Liver (tissue), 9 donors: ENCODE data around the gene GAN. TPM values are rescaled to one million over a fixed set of nuclear protein-coding genes. Genes with fewer than 3 reads are reported as not detected.

ENCODE experiments used
- DNase-seq: peaks from one replicate; pipeline ENCODE4 v3.0.0-alpha.2; 2017; ENCODE audit warnings: low spot score
- H3K27ac ChIP-seq, 2 donors: one replicate each; pipeline ENCODE4 v1.7.0; 2013; ENCODE audit warnings: inconsistent platforms in 2 of 2, low read length in 2 of 2, control low read depth in 1 of 2, low read depth in 1 of 2, mild to moderate bottlenecking in 1 of 2
- H3K27me3 ChIP-seq, 4 donors: one replicate each; pipeline versions ENCODE4 v1.6.1 to v1.7.0; 2013; ENCODE audit warnings: low read length in 3 of 4, inconsistent platforms in 1 of 4, mild to moderate bottlenecking in 1 of 4, moderate library complexity in 1 of 4; ENCODE audit not compliant: control insufficient read depth in 4 of 4, insufficient read depth in 4 of 4
- H3K36me3 ChIP-seq, 4 donors: one replicate each; pipeline versions ENCODE4 v1.6.1 to v1.7.0; 2013; ENCODE audit warnings: low read length in 3 of 4, mild to moderate bottlenecking in 3 of 4, low read depth in 1 of 4, moderate library complexity in 1 of 4; ENCODE audit not compliant: control insufficient read depth in 4 of 4, insufficient read depth in 3 of 4
- H3K4me1 ChIP-seq, 4 donors: one replicate each; pipeline versions ENCODE4 v1.6.1 to v1.7.0; 2013; ENCODE audit warnings: low read length in 3 of 4, mild to moderate bottlenecking in 3 of 4, moderate library complexity in 1 of 4; ENCODE audit not compliant: control insufficient read depth in 4 of 4, insufficient read depth in 4 of 4
- H3K4me3 ChIP-seq, 3 donors: one replicate each; pipeline versions ENCODE4 v1.6.1 to v1.7.0; 2013; ENCODE audit warnings: low read length in 3 of 3, control low read depth in 1 of 3, low read depth in 1 of 3, mild to moderate bottlenecking in 1 of 3
- H3K9ac ChIP-seq, 2 donors: one replicate each; pipeline ENCODE4 v1.7.0; 2013; ENCODE audit warnings: low read length in 2 of 2, mild to moderate bottlenecking in 2 of 2, moderate library complexity in 2 of 2, control low read depth in 1 of 2, low read depth in 1 of 2
- H3K9me3 ChIP-seq, 4 donors: one replicate each; pipeline versions ENCODE4 v1.6.1 to v1.7.0; 2013; ENCODE audit warnings: low read length in 3 of 4; ENCODE audit not compliant: control insufficient read depth in 4 of 4
- ATF3 ChIP-seq: IDR thresholded peaks from 2 replicates; pipeline ENCODE4 v1.6.1; 2016; ENCODE audit warnings: antibody characterized with exemption
- CTCF ChIP-seq: fragments of 150-350 bp; IDR thresholded peaks from 2 replicates; pipeline ENCODE4 v1.5.1; 2017; ENCODE audit warnings: improper control_type of control experiment, low read depth, low read length; ENCODE audit not compliant: missing input control
- EGR1 ChIP-seq, 2 donors: IDR thresholded peaks; 2 replicates each; pipeline ENCODE4 v1.6.1; 2016 to 2018; ENCODE audit warnings: antibody characterized with exemption in 2 of 2, low read depth in 2 of 2
- FOXA1 ChIP-seq: IDR thresholded peaks from 2 replicates; pipeline ENCODE4 v1.6.1; 2016; ENCODE audit warnings: antibody characterized with exemption
- FOXA2 ChIP-seq: IDR thresholded peaks from 2 replicates; pipeline ENCODE4 v1.6.1; 2016; ENCODE audit warnings: antibody characterized with exemption
- HNF4A ChIP-seq, 2 donors: conservative IDR thresholded peaks; 2 replicates each; pipeline ENCODE4 v1.6.1; 2016; ENCODE audit warnings: antibody characterized with exemption in 2 of 2, mild to moderate bottlenecking in 2 of 2
- HNF4G ChIP-seq: IDR thresholded peaks from 2 replicates; pipeline ENCODE4 v1.6.1; 2016; ENCODE audit warnings: antibody characterized with exemption
- JUND ChIP-seq, 2 donors: IDR thresholded peaks; 2 replicates each; pipeline ENCODE4 v1.6.1; 2016; ENCODE audit warnings: antibody characterized with exemption in 2 of 2
- MAX ChIP-seq: IDR thresholded peaks from 2 replicates; pipeline ENCODE4 v1.6.1; 2016; ENCODE audit warnings: antibody characterized with exemption
- NR2F2 ChIP-seq: IDR thresholded peaks from 2 replicates; pipeline ENCODE4 v1.6.1; 2016; ENCODE audit warnings: antibody characterized with exemption
- REST ChIP-seq: IDR thresholded peaks from 2 replicates; pipeline ENCODE4 v1.6.1; 2016; ENCODE audit warnings: antibody characterized with exemption, mild to moderate bottlenecking
- RXRA ChIP-seq, 2 donors: IDR thresholded peaks; 2 replicates each; pipeline ENCODE4 v1.6.1; 2017 to 2018; ENCODE audit warnings: antibody characterized with exemption in 2 of 2, mild to moderate bottlenecking in 1 of 2
- SP1 ChIP-seq: IDR thresholded peaks from 2 replicates; pipeline ENCODE4 v1.6.1; 2018; ENCODE audit warnings: antibody characterized with exemption, mild to moderate bottlenecking
- YY1 ChIP-seq: IDR thresholded peaks from 2 replicates; pipeline ENCODE4 v1.6.1; 2016; ENCODE audit warnings: antibody characterized with exemption, mild to moderate bottlenecking
- ZBTB33 ChIP-seq: IDR thresholded peaks from 2 replicates; pipeline ENCODE4 v1.6.1; 2016; ENCODE audit warnings: antibody characterized with exemption
- WGBS: extraction: QIAGEN DNeasy Blood & Tissue Kit; methylation state at CpG from one replicate; pipeline ENCODE4 v1.1.7; 2013; 5-methylcytosine and 5-hydroxymethylcytosine counted together
- polyA plus RNA-seq, 2 donors: library from polyadenylated mRNA; stranded (reverse) in 1 of 2; unstranded in 1 of 2; fragments of 200-250 nt in 1 of 2; fragments of >200 nt in 1 of 2; fragmentation: Nextera tagmentation in 1 of 2; extraction: Ambion mirVana in 1 of 2; gene quantifications; one replicate each; pipeline versions ENCODE4 v1.2.1 to v1.2.3, GENCODE V29; 2013 to 2015
- total RNA-seq, 2 donors: library from RNA; depleted of rRNA; stranded (reverse); fragments of >200 nt; gene quantifications; one replicate each; pipeline ENCODE4 v1.2.3, GENCODE V29; 2014
- donor health status: healthy.
- donor health status: healthy.
- donor health status: healthy.
- donor health status: healthy.
- donor health status: healthy.

Gene GAN
- total and polyA plus RNA-seq, 4 donors: 0.33 to 5.5 (median 1.5) TPM

- H3K27ac ChIP-seq: no peak overlapping the region
- no peak for TF ChIP-seq NR2F2
- no peak for TF ChIP-seq ATF3
- TF ChIP-seq FOXA2: no peak
- no peak for TF ChIP-seq HNF4G
- TF ChIP-seq YY1: no peak
- no peak for TF ChIP-seq SP1
- TF ChIP-seq CTCF: no peak
- TF ChIP-seq JUND (IDR thresholded peaks at IDR 0.05): no peak
- no peak for TF ChIP-seq REST
- no peak for TF ChIP-seq FOXA1
- TF ChIP-seq HNF4A (conservative IDR thresholded peaks at IDR 0.05): no peak
- TF ChIP-seq MAX: no peak
- no peak for TF ChIP-seq EGR1 (IDR thresholded peaks at IDR 0.05; ENCODE audit: low read depth in 2 of 2)
- no peak for TF ChIP-seq ZBTB33
- no peak for TF ChIP-seq RXRA (IDR thresholded peaks at IDR 0.05)
- H3K4me3 ChIP-seq: no peak overlapping the region
- no peaks in the 10 kb centered on the region for H3K27me3 ChIP-seq
- no peak overlapping the region for H3K9ac ChIP-seq
- H3K4me1 ChIP-seq: no peaks in the 10 kb centered on the region
- no peaks in the 10 kb centered on the region for H3K36me3 ChIP-seq
- no peaks in the 10 kb centered on the region for H3K9me3 ChIP-seq
- WGBS: 66% methylated on average over 10 of the region's 10 CpGs
- DNase-seq: no peak
Observed at GRCh38 chr16:81437865-81438264, 123.1 kb downstream of the GAN start.

Other genes with a start within 250 kb of the GAN start
- gene C16orf46, start 237.7 kb upstream of the GAN start, total RNA-seq: under 1 TPM; 0.08 to 0.42 TPM
- gene C16orf46, start 237.7 kb upstream of the GAN start, polyA plus RNA-seq: 1 to 10 TPM in 1 of 2 donors, under 1 TPM in 1; 0.47 to 1.4 TPM
- 10 to 100 TPM; 34.6 to 38.0 TPM for gene GCSH, start 218.6 kb upstream of the GAN start, total RNA-seq
- gene GCSH, start 218.6 kb upstream of the GAN start, polyA plus RNA-seq: 100 to 1,000 TPM in 1 of 2 donors, 10 to 100 TPM in 1; 72.0 to 132 TPM
- gene BCO1, start 76.3 kb upstream of the GAN start, total RNA-seq: under 1 TPM; 0.23 to 0.50 TPM
- gene BCO1, start 76.3 kb upstream of the GAN start, polyA plus RNA-seq: under 1 TPM; 0.11 to 0.35 TPM
- 10 to 100 TPM; 14.1 to 15.6 TPM for gene CMIP, start 129.8 kb downstream of the GAN start, total RNA-seq
- 1 to 10 TPM; 1.7 to 6.1 TPM for gene CMIP, start 129.8 kb downstream of the GAN start, polyA plus RNA-seq